A673 (cell line): ENCODE results near the gene EMC6.

Experiments used
- EZH2 ChIP-seq: fragments of 200-600 bp; sonication (generic); IDR thresholded peaks from 2 replicates; pipeline ENCODE4 v1.6.1; 2017; ENCODE audit warnings: borderline replicate concordance, low read depth, mild to moderate bottlenecking, mixed read lengths, antibody characterized with exemption, low read length; ENCODE audit not compliant: poor library complexity, severe bottlenecking
- TF ChIP-seq, protein P1 (sequence below): fragments of 300-800, 200-600 bp; sonication (generic); conservative IDR thresholded peaks from 2 replicates; pipeline ENCODE4 v1.5.1; 2017; ENCODE audit warnings: low read depth, mild to moderate bottlenecking, antibody characterized with exemption, low read length, moderate library complexity, mixed read lengths

DNA sequence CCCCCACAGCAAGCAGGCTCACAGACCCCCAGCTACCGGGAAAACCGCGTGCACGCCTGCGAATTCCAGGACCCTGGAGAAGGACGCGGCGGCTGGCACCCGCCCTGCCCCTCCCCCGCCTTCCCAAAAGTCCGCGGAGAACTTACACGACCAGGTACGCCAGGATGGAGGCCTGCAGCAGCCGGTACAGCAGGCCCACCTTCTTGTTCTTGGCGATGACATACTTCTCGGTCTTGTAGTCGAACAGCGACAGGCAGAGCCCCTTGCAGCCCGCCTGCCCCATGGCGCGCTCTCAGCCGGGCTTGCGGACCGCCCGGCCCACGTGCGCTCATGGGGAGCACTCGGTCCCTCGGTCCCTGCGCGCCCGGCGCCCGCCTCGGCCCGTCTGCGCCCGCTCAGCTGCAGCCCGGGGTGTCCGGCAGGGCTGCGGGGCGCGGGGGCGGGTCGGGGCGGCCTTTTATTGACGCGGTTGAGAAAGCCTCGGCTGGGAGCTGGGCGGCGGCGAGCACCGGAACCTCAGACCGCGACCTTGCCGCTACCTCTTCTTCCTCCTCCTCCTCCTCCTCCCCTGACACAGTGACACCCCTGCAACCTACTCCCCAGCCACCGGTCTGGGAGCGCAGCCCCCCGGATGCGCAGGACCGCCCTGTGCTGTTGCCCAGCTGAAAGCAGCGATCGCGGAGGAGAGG lies 27.3 kb downstream of the EMC6 start, which contains the start of gene P2RX5:
- TF ChIP-seq, protein P1, sequence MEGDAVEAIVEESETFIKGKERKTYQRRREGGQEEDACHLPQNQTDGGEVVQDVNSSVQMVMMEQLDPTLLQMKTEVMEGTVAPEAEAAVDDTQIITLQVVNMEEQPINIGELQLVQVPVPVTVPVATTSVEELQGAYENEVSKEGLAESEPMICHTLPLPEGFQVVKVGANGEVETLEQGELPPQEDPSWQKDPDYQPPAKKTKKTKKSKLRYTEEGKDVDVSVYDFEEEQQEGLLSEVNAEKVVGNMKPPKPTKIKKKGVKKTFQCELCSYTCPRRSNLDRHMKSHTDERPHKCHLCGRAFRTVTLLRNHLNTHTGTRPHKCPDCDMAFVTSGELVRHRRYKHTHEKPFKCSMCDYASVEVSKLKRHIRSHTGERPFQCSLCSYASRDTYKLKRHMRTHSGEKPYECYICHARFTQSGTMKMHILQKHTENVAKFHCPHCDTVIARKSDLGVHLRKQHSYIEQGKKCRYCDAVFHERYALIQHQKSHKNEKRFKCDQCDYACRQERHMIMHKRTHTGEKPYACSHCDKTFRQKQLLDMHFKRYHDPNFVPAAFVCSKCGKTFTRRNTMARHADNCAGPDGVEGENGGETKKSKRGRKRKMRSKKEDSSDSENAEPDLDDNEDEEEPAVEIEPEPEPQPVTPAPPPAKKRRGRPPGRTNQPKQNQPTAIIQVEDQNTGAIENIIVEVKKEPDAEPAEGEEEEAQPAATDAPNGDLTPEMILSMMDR, result no peak
- TF ChIP-seq EZH2, result peak; percentile 53
